NCI-H1417 (cell line): Measurements from ENCODE around the gene SHC3.

Source experiments
- DNase-seq, 3 experiments: peaks; one replicate each; lab custom pipeline; 2025; lab: John Stamatoyannopoulos, UW

Gene SHC3

GRCh38 chr9:89185980-89186379 lies 7.4 kb upstream of the SHC3 start:
- no peak for DNase-seq

DNA sequence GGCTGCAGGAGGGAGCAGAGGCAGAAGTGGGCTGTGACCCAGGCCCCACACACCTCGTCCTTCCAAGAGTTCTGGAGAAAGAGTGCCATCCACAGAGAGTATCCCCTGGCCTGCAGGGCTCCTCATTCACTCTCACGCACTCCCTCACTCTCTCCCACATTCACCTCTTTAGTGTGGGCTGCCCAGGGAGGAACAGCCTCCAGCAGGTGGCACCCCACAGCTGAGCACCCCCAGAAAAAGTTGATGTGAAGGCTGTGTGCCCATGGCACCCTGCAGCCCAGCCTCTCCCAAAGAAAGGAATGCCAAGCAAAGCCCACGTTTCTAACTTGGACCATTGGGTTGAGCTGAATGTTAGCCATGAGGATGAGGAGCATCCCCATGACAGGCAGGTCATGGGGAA lies 4.5 kb upstream of the SHC3 start:
- no peak for DNase-seq

GRCh38 chr9:89182369-89182768 lies 3.8 kb upstream of the SHC3 start:
- no peak for DNase-seq

- peak; percentile 28 to 99 (median 99) for DNase-seq
These were observed 1.5 kb upstream of the SHC3 start for GRCh38 chr9:89179895-89180734.

GRCh38 chr9:89179540-89179894 lies 899 bp upstream of the SHC3 start:
- no peak for DNase-seq

GRCh38 chr9:89178830-89179539 lies 367 bp upstream of the SHC3 start:
- peak in 1 of 3 experiments; percentile 38 for DNase-seq

GRCh38 chr9:89177012-89177943 lies 1.3 kb downstream of the SHC3 start:
- DNase-seq: peak in 2 of 3 experiments; percentile 56 to 60

DNA sequence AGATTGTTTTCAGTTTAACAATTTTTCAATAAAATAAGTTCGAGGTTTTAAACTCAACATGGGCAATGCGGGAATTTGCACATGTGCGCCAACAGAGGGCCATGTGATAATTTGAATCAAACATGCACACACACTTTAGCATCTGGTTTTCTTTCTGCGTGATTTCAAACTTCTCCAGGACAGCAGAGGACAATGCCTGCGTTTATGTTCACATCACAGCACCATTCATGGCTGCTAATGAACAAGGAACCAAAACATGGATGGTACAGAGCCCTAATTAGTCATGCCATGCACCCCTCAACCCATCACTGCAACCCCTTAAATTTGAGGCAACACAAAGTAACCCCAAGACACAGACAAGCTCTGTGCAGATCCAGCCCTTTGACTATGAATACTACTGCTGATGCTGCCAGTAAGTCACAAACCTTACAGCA lies 2.8 kb downstream of the SHC3 start:
- peak in 1 of 3 experiments; percentile 12 for DNase-seq

GRCh38 chr9:89174291-89174690 lies 4.3 kb downstream of the SHC3 start:
- DNase-seq: no peak

DNA sequence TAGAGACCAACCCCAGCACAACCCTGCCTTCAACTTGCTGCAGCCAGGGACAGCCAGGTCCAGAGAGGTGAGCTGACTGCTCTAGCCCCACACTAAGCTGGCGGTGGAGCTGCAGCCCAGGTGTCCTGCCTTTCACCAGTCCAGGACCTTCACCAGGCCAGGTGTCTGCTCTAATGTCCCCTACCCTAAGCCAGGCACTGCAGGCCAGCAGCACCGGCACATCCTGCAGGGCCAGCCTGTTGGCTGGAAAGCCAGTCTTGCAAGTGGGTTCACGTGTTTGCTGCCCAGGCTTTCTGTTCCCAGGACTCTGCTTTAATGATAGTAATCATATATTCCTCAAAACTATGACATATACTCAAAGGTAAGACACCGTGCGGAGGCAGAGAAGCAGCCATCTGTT lies 5.5 kb downstream of the SHC3 start:
- DNase-seq: no peak

GRCh38 chr9:89172398-89172797 lies 6.2 kb downstream of the SHC3 start:
- no peak for DNase-seq

GRCh38 chr9:89171693-89172092 lies 6.9 kb downstream of the SHC3 start:
- DNase-seq: peak in 1 of 3 experiments; percentile 47

GRCh38 chr9:89171231-89171630 lies 7.4 kb downstream of the SHC3 start:
- no peak for DNase-seq

DNA sequence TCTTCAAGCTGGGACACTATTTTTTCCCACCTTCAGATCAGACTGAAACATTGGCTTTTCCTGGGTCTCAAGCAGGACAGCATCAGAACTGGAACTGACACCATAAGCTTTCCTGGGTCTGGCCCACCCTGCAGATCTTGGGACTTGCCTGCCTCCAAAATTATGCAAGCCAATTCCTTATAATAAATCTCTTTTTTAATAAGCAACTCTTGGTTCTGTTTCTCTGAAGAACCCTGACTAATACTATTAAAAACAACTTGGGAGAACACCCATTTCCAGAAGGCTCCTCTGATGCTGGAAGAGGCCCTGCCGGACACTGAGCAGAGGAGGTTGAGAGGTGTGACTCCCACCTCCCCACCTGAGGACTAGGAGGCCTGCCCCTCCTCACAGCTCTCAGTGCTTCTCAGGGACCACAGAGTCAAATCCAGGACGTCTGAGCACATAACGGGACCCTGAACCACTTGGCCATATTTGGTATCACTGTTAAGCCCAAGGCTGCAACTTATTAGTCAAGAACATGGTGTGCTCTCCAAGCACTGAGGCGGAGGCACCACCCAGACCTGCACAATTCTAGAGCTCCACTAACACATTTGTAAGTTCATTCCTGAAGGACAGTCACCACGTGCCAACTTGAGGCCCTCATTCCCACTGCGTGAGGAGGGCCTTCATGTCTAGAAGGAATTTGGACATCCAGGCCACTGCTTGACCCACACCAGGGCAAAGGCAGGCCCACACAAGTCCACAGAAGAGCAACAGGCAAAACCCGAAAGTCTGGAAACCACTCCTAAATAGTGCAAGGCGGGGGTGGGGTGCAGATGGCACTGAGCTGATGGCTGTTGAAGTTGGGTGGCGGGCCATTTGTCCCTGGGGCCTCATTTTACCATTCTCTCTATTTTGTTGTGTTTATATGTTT lies 9.5 kb downstream of the SHC3 start:
- no peak for DNase-seq

- DNase-seq: no peak
These were observed 10.8 kb downstream of the SHC3 start for GRCh38 chr9:89167788-89168187.

DNA sequence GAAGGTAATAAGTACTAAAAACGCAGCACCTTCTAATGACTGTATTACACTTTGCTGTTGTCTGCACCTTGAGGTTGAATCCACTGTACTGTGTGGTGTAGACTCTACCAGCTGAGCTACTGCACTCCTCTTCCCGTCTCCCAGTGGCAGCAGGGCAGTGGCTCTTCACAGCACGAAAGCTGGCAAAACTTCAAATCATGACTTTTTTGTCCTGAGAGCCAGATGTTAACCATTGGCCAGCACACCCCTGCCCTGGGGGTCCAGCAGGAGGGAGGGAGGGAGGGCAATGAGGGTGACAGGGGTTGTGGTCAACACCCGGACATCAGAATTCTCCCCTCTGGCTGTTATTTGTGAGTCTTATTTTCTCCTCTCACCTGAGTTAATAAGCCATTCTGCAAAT lies 11.8 kb downstream of the SHC3 start:
- no peak for DNase-seq

GRCh38 chr9:89165880-89166279 lies 12.7 kb downstream of the SHC3 start:
- no peak for DNase-seq

DNA sequence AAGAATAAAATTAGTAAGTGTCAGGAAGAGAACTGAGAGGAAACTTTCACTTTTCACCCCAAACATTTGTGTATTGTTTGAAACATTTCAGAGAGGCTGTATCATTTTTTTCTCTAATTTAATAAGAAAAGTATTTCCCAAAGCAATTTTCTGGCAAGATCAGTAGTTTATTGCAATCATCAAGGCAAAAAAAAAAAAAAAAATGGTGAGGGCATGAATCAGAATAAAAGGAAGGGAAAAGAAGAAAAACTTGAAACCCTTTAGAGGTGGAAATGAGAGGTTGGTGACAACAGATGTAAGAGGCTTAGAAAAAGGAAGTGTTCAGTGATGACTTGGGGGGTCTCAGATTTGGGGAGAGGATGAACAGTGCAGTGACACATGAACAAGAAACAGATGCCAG lies 13.3 kb downstream of the SHC3 start:
- DNase-seq: no peak

DNA sequence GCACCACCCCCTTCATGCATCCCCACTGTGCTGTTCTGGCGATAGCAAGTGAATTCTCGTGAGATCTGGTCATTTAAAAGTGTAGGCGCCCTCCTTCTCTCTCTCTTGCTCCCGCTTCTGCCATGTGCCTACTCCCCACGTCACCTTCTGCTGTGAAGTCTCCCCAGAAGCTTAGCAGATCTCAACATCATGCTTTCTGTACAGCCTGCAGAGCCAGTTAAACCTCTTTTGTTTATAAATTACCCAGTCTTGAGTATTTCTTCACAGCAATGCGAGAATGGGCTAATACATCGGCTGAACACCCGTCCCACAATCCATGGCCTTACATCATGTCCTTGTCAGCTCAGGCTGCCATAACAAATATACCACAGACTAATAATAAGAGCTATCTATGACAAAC lies 17.4 kb downstream of the SHC3 start:
- no peak for DNase-seq

DNA sequence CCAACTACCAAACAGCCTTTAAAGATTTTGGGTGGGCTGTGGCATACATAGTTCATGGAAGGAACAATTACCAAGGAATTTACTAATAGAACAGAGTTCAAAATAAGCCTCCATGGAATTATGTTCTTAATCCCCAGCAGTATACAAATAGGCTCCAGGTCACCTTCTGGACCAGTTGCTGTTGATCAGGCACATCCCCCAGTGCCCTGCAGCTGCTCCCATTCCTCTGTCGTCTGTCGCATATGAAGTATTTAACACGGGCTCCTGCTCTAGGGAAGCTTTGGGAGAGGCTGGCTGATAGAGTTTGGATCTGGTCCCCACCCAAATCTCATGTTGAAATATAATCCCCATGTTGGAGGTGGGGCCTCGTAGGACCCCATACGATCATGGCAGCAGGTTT lies 17.8 kb downstream of the SHC3 start:
- no peak for DNase-seq

DNA sequence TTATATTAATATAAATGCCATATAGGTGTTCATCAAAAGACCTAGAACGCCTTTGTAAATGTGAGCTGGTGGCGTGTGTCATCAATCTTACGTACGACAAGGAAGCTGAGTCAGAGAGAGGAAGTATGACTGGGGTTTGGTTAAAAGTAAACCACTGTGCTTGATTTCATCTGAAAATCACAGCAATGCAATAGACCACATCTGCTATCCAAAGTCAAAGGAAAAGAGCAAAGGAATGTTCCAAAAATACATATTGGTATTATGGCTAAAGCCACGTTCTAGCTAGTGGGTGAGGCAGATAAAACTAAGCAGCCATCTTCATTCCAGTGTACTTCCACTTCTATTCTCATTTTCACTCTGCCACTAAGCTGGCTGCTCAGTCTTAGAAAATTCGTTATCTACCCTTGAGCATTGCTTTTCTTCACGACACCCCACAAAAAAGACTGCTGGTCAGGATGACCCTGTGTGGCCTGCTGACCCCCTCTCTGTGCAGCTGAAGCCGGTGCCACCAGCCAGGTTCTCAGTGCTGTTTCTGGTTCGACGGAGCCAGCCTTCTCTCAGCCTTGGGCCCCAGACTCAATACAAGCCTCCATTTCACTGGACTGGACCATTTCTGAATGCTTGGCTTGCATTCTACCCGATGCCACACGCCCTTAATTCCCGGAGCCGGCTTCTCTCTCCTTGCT lies 23.8 kb downstream of the SHC3 start:
- DNase-seq: no peak
